ENCODE results near the gene MRAP. TPM values are rescaled to one million over a fixed set of nuclear protein-coding genes. Genes with fewer than 3 reads are reported as not detected.

MRAP gene
- total RNA-seq, 4 donors from 2014 or later, result not detected

DNA sequence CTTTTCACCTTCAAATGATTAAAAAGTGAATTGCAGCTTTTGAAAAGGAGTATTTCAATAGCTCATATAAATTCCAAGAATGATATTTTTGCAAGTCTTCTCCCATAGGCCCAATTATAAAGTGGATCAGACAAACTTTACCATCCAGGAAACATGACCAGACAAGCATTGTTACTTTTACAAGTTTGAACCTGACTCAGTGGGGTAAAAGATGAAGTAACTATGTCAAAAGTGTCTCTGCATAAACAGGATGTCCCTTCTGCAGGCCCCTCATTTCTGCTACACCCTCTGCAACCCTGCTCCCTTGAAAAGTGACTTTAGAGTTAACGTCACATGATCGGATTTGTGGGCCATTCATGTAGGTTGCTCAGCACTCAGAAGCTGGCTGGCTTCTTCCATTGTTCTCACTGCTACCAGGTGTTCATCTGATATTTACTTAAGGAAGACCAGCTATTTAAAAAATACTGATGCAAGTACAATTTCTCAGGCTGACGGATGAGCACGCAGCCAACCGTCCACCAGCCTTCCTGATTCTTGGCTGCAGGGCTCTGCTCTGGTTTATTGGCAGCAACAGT lies 61.8 kb downstream of the MRAP start:
- Histone ChIP-seq H3K4me1 (peaks cover 10 to 16% (median 11%) of the 10 kb centered on the region in 4 donors), H3K27ac (replicated peaks in 1 of 4) (no peak overlapping the region), H3K4me3 (no peak overlapping the region), H3K36me3 (peaks cover 73 to 100% (median 91%) of the 10 kb centered on the region in 4 donors), H3K9me3 (no peaks in the 10 kb centered on the region), H3K27me3 (no peaks in the 10 kb centered on the region)
- intact Hi-C loops (cut with DNase I), result no loop called here
- WGBS, result 95% methylated on average over 5 of the region's 5 CpGs
- no peak for DNase-seq (ENCODE audit: extremely low spot score)
- TF ChIP-seq, protein P1, sequence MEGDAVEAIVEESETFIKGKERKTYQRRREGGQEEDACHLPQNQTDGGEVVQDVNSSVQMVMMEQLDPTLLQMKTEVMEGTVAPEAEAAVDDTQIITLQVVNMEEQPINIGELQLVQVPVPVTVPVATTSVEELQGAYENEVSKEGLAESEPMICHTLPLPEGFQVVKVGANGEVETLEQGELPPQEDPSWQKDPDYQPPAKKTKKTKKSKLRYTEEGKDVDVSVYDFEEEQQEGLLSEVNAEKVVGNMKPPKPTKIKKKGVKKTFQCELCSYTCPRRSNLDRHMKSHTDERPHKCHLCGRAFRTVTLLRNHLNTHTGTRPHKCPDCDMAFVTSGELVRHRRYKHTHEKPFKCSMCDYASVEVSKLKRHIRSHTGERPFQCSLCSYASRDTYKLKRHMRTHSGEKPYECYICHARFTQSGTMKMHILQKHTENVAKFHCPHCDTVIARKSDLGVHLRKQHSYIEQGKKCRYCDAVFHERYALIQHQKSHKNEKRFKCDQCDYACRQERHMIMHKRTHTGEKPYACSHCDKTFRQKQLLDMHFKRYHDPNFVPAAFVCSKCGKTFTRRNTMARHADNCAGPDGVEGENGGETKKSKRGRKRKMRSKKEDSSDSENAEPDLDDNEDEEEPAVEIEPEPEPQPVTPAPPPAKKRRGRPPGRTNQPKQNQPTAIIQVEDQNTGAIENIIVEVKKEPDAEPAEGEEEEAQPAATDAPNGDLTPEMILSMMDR (IDR thresholded peaks at IDR 0.05), result no peak
- TF ChIP-seq POLR2AphosphoS5 (IDR thresholded peaks at IDR 0.05) (no peak), EP300 (IDR thresholded peaks at IDR 0.05) (no peak), POLR2A (IDR thresholded peaks at IDR 0.05; ENCODE audit: low read depth) (no peak)

Other genes starting within 250 kb of the MRAP start
- gene MIS18A, start 19.8 kb upstream of the MRAP start, total RNA-seq, result 1 to 10 TPM; 3.0 to 4.6 (median 3.2) TPM
- 10 to 100 TPM; 14.1 to 31.0 (median 22.4) TPM for gene URB1, start 94.2 kb downstream of the MRAP start, total RNA-seq
- gene EVA1C, start 113.9 kb downstream of the MRAP start, total RNA-seq, result 10 to 100 TPM; 49.8 to 86.6 (median 64.6) TPM